Adipocyte (in vitro differentiated cells): ENCODE data around the gene PRKAG3.
"Not testable (repeated sequence)": the region's sequence is repeated elsewhere in the genome, so short reads cannot be mapped to it uniquely, and the experiment has no call there.

Experiments
- DNase-seq: peaks from one replicate; pipeline ENCODE4 v3.0.0-alpha.2; 2015; ENCODE audit warnings: low read depth
- H3K27me3 ChIP-seq: replicated peaks from 2 replicates; pipeline ENCODE4 v1.7.0; 2013; ENCODE audit warnings: mild to moderate bottlenecking, low read length, moderate library complexity; ENCODE audit not compliant: control insufficient read depth, insufficient read depth
- H3K36me3 ChIP-seq: 2 replicates; pipeline ENCODE4 v1.7.0; 2013; ENCODE audit warnings: low read length, mild to moderate bottlenecking, moderate library complexity; ENCODE audit not compliant: control insufficient read depth, insufficient read depth, severe bottlenecking
- H3K4me1 ChIP-seq: 2 replicates; pipeline ENCODE4 v1.7.0; 2013; ENCODE audit warnings: mild to moderate bottlenecking, low read length, moderate library complexity; ENCODE audit not compliant: control insufficient read depth, insufficient read depth
- H3K4me3 ChIP-seq: 2 replicates; pipeline ENCODE4 v1.7.0; 2013; ENCODE audit warnings: mild to moderate bottlenecking, low read length, moderate library complexity
- H3K9ac ChIP-seq: 2 replicates; pipeline ENCODE4 v1.7.0; 2013; ENCODE audit warnings: mild to moderate bottlenecking, low read length, moderate library complexity
- H3K9me3 ChIP-seq: 2 replicates; pipeline ENCODE4 v1.7.0; 2013; ENCODE audit warnings: mild to moderate bottlenecking, low read length, moderate library complexity; ENCODE audit not compliant: control insufficient read depth

The PRKAG3 gene

GRCh38 chr2:218786133-218786532, 45.5 kb downstream of the PRKAG3 start:
- H3K9me3 ChIP-seq = no peaks in the 10 kb centered on the region
- no peak overlapping the region for H3K4me3 ChIP-seq
- no peak for DNase-seq
- H3K36me3 ChIP-seq = no peaks in the 10 kb centered on the region
- peaks cover 26% of the 10 kb centered on the region for H3K4me1 ChIP-seq
- H3K9ac ChIP-seq = no peak overlapping the region
- no peaks in the 10 kb centered on the region for H3K27me3 ChIP-seq

- H3K36me3 ChIP-seq = no peaks in the 10 kb centered on the region
- H3K9me3 ChIP-seq = no peaks in the 10 kb centered on the region
- no peak overlapping the region for H3K9ac ChIP-seq
- H3K4me3 ChIP-seq = no peak overlapping the region
- H3K27me3 ChIP-seq = no peaks in the 10 kb centered on the region
- peaks cover 31% of the 10 kb centered on the region for H3K4me1 ChIP-seq
- no peak for DNase-seq
Observed at GRCh38 chr2:218785103-218785502, 46.5 kb downstream of the PRKAG3 start.

- H3K9me3 ChIP-seq = no peaks in the 10 kb centered on the region
- DNase-seq = no peak
- H3K4me1 ChIP-seq = peaks cover 23% of the 10 kb centered on the region
- no peak overlapping the region for H3K9ac ChIP-seq
- H3K27me3 ChIP-seq = no peaks in the 10 kb centered on the region
- H3K4me3 ChIP-seq = no peak overlapping the region
- no peaks in the 10 kb centered on the region for H3K36me3 ChIP-seq
Observed at GRCh38 chr2:218783688-218784087, 47.9 kb downstream of the PRKAG3 start.

GRCh38 chr2:218782528-218782844, 49.1 kb downstream of the PRKAG3 start:
- H3K27me3 ChIP-seq = no peaks in the 10 kb centered on the region
- DNase-seq = peak; percentile 27
- H3K4me3 ChIP-seq = peak overlapping the region; percentile 90
- peaks cover 18% of the 10 kb centered on the region for H3K4me1 ChIP-seq
- H3K9ac ChIP-seq = peak overlapping the region; percentile 89
- H3K36me3 ChIP-seq = no peaks in the 10 kb centered on the region
- H3K9me3 ChIP-seq = peaks cover 4% of the 10 kb centered on the region

GRCh38 chr2:218781691-218782527, 49.7 kb downstream of the PRKAG3 start, which contains the start of gene CYP27A1:
Gene CYP27A1 (plus strand): TSS chr2:218782147. CDS start chr2:218782183, 36 bp downstream.
- Histone ChIP-seq H3K9ac (peak within 1 kb of the TSS; percentile 89), H3K36me3 (no peaks in the 10 kb centered on the region), H3K27me3 (no peaks in the 10 kb centered on the region), H3K9me3 (peaks cover 9% of the 10 kb centered on the region), H3K4me3 (peak within 1 kb of the TSS; percentile 90), H3K4me1 (peaks cover 18% of the 10 kb centered on the region)
- DNase-seq = peak; percentile 72

GRCh38 chr2:218780851-218781690, 50.5 kb downstream of the PRKAG3 start:
- DNase-seq = peak; percentile 24
- Histone ChIP-seq H3K36me3 (no peaks in the 10 kb centered on the region), H3K4me1 (peaks cover 18% of the 10 kb centered on the region), H3K9ac (peak overlapping the region; percentile 89), H3K4me3 (peak overlapping the region; percentile 90), H3K9me3 (peaks cover 14% of the 10 kb centered on the region), H3K27me3 (no peaks in the 10 kb centered on the region)

GRCh38 chr2:218780046-218780445, 51.6 kb downstream of the PRKAG3 start:
- Histone ChIP-seq H3K9ac (no peak overlapping the region), H3K36me3 (no peaks in the 10 kb centered on the region), H3K27me3 (no peaks in the 10 kb centered on the region), H3K4me3 (no peak overlapping the region), H3K4me1 (peaks cover 18% of the 10 kb centered on the region), H3K9me3 (peaks cover 14% of the 10 kb centered on the region)
- DNase-seq = no peak

- no peak overlapping the region for H3K9ac ChIP-seq
- no peaks in the 10 kb centered on the region for H3K36me3 ChIP-seq
- no peak for DNase-seq
- H3K9me3 ChIP-seq = peaks cover 14% of the 10 kb centered on the region
- peaks cover 13% of the 10 kb centered on the region for H3K4me1 ChIP-seq
- no peaks in the 10 kb centered on the region for H3K27me3 ChIP-seq
- H3K4me3 ChIP-seq = no peak overlapping the region
Observed at GRCh38 chr2:218777276-218777990, 54.2 kb downstream of the PRKAG3 start.

GRCh38 chr2:218776488-218776887, 55.1 kb downstream of the PRKAG3 start:
- H3K27me3 ChIP-seq = no peaks in the 10 kb centered on the region
- H3K4me3 ChIP-seq = no peak overlapping the region
- no peak for DNase-seq
- H3K9ac ChIP-seq = no peak overlapping the region
- peaks cover 14% of the 10 kb centered on the region for H3K9me3 ChIP-seq
- H3K36me3 ChIP-seq = no peaks in the 10 kb centered on the region
- peaks cover 8% of the 10 kb centered on the region for H3K4me1 ChIP-seq

- Histone ChIP-seq H3K9ac (no peak overlapping the region), H3K4me3 (no peak overlapping the region), H3K9me3 (peaks cover 14% of the 10 kb centered on the region), H3K36me3 (no peaks in the 10 kb centered on the region), H3K27me3 (no peaks in the 10 kb centered on the region), H3K4me1 (no peaks in the 10 kb centered on the region)
- no peak for DNase-seq
Observed at GRCh38 chr2:218773881-218774280, 57.7 kb downstream of the PRKAG3 start.

GRCh38 chr2:218772759-218773158, 58.8 kb downstream of the PRKAG3 start:
- H3K36me3 ChIP-seq, H3K4me1 ChIP-seq, H3K27me3 ChIP-seq, DNase-seq, H3K9ac ChIP-seq, H3K4me3 ChIP-seq: not testable (repeated sequence)
- H3K9me3 ChIP-seq = peaks cover 12% of the 10 kb centered on the region
